Pulmonary artery endothelial cell (primary cell): ENCODE measurements around the gene TFG. TPM values are rescaled to one million over a fixed set of nuclear protein-coding genes. Genes with fewer than 3 reads are reported as not detected.

Experiments used
- DNase-seq: peaks from one replicate; pipeline ENCODE4 v3.0.0-alpha.2; 2011; ENCODE audit warnings: low read depth, low spot score
- total RNA-seq: library from RNA; depleted of rRNA; stranded (reverse); fragments of >200 nt; gene quantifications from 2 replicates; pipeline ENCODE4 v1.2.3, GENCODE V29; 2014

Gene TFG
- total RNA-seq, 1 donor from 2014 or later, result 66.8 TPM

GRCh38 chr3:100754563-100755334 is 45.5 kb downstream of the TFG start:
- DNase-seq, result no peak

- DNase-seq, result no peak
These were observed 47.1 kb downstream of the TFG start for GRCh38 chr3:100756441-100756840.

DNA sequence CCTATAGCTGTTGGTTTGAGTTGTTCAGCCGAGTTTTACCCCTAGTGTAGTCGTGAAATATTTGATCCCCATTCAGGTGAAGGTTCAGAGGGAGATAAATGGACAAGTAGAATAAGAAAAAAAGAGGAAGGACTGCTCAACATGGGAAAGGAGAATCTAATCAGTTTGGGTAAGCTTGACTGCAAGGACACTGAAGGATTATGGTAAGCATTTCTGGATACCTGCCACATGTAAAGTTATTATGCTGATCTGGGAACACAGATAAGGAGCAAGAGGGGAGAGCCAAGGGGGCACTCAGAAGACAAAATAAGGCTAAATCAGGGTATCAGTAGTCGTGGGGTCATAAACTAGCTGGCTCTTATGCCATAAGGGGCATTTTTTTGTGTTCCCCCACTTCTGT is 49.9 kb downstream of the TFG start:
- no peak for DNase-seq

DNA sequence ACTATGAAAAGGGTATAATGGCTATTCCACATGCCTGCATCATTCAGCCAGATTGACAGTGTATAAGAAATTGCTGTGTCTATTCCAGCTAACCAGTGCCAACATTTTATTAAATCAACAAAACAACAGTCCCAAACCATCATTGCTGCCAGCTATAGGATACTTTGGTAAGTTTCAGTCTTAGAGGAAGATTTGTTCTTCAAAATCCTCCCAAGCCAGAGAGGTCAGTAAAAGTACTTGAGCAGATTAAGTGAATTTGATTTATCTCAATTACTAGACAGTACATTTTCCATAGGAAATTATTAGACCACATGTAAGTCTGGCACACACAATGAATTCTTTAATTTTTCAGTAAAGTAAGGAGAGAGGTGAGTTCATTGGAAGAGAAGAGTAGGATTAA is 50.7 kb downstream of the TFG start:
- no peak for DNase-seq

- DNase-seq, result no peak
These were observed 51.1 kb downstream of the TFG start for GRCh38 chr3:100760377-100760776.

DNA sequence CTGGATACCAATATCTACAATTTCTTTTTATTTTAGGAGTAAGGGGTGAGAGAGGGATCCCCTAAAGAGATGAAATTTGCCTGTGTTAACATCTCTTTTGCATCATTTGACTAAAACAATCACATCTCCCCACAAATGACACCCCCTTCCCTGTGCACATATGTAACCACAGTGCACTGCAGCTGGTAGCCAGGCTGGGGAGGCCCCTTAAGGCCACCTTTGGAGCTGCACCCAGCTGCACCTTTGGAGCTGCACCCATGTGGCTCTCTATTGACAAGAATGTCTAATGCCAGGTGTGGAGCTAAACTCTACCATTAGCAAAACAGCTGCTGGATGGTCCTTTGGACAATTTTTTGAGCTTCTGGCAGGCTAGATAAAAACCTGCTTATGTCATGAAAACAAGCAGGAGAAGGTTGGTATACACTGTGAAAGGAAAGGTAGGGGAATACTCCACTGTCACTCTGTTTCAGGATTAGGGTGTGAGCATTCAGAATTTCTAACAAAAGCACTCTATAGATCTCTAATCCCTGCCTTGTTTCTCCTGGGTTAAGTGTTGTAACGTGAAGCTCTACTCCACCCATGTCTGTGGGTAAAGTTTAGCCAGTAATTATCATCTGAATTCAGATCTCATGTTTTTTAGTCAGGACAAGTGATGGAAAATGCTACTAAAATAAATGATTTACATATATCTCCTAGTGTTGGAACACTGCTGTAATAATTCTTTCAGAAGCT is 52.1 kb downstream of the TFG start:
- DNase-seq, result no peak

GRCh38 chr3:100761951-100762350 is 52.7 kb downstream of the TFG start:
- no peak for DNase-seq

- DNase-seq, result no peak
These were observed 56.2 kb downstream of the TFG start for GRCh38 chr3:100765437-100765975.

DNA sequence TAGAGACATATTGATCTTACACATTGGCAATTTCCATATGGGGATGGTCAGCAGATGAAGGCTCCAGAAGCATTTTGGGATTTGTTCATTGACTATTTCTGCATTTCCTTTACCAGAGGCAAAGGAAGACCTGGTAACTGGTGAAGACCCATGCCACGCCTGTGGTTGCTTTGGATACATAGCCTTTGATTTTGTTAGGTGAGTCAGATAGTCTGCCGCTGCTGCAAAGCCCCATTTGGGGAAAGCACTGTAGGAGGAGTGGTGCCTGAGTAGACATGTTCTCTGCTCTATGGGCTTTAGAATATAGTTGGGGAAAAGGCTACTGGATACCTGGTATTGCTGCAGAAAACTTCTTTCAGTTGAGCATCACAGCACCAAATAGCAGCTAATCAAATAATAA is 56.8 kb downstream of the TFG start:
- DNase-seq, result no peak

DNA sequence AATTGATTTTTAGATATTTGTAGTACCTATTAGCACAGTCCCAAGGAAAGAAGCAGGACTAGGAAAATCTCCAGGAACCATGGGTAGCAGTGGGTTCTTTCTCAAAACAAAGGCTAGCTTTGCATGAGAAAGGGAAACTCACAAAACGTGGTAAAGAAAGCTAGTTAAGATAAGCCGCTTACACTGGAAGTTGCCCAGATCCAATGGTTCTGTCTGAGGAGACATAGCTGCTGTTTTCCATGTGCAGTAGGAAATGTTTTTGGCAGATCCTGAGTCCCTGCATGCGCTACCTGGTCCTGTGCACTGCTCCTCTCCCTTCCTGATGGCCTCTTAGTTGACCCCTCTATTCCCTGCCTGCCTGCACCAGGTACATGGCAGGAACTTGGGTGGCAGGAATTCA is 60.4 kb downstream of the TFG start:
- no peak for DNase-seq

- DNase-seq, result no peak
These were observed 65.9 kb downstream of the TFG start for GRCh38 chr3:100775226-100775625.

- no peak for DNase-seq
These were observed 66.4 kb downstream of the TFG start for GRCh38 chr3:100775669-100776068.

DNA sequence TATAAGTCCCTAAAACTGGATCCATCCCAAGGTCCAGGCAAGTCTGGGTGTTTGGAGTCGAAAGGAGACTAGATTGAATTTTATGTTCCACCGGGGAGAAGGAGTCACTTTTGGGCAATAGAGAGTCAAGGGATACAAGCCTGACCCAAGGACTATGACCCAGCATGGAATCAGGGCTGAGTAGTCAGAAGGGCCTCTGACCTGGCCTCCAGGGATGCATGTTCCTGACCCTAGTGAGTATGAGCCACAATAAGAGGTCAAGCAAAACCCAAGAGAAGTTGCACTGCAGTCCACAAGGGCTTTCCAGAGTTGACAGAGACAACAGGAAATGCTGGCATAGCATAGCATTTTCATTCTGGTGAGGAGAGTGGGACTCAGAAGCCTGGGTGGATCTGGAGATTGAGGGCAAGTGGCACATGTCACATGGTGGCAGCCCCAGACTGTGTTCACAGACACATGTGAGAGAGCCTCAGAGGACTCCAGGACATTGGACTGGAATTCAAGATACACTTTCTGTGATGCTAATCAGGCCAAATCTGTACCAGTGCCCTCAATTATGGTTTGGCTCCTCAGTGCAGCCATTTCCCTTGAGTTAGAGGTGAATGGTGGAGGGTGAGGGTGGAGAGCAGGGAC is 66.9 kb downstream of the TFG start:
- no peak for DNase-seq

GRCh38 chr3:100776746-100777145 is 67.5 kb downstream of the TFG start:
- DNase-seq, result no peak

- no peak for DNase-seq
These were observed 68.0 kb downstream of the TFG start for GRCh38 chr3:100777271-100777670.

DNA sequence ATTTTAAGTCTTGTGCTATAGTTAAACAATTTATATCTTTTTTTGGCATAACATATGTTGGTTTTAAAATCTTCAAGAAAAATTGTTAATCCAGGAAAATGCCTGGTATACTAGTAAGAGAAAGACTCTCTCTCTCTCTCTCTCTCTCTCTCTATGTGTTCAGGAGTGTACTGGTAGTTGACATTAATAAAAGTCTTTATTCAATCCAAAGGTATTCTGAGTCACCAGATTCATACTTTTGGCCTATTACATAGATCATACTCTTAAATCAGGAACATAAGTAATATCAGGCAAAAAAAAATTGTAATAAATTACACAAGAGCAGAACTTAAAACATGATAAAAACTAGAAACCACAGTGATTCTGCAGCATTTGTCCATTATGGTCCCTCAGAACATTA is 70.2 kb downstream of the TFG start:
- no peak for DNase-seq

DNA sequence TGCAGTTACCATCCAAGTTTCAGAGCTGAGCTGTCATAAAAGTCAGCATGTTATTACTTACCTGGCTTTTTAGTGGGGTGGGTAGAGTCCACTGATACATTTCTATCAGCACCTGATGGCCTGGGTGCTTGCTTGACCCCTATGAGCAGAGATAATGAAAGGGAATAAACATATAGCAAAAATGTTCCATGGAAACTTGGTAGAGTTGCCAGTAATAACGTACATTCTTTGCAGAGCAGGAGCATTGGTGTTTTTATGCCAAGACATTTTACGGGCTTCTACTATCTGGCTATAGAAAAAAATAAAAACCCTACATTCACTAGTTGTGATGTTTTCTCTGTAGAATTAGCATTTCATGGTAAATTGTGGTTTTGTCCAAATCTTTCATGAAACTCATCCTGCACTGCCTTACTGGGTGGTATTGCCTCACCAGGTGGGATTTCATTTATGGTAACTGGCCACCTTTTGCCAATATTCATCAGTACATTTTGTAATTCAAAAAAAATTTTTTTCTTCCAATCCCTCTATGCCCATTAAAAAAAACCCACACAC is 70.9 kb downstream of the TFG start:
- DNase-seq, result no peak

GRCh38 chr3:100781301-100781700 is 72.0 kb downstream of the TFG start:
- peak; percentile 5 for DNase-seq

DNA sequence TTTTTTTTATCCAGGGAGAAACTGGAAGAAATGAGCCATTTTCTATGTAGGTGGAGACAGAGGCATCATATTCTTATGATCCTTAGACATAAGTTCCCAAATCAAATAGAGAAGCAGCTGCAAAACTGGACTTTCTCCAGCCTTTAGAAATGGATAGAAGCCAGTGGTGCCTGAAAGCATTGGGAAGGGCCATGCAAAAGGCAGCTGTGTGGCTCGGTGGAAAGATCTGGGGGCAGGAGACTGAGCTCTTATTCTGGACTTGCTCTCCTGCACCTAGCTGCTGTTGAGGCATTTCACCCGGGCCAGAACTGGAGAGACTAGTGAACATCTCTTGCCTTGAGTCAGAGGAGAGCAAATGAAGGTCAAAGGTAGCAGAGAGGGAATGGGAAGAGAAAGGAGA is 73.1 kb downstream of the TFG start:
- DNase-seq, result no peak

DNA sequence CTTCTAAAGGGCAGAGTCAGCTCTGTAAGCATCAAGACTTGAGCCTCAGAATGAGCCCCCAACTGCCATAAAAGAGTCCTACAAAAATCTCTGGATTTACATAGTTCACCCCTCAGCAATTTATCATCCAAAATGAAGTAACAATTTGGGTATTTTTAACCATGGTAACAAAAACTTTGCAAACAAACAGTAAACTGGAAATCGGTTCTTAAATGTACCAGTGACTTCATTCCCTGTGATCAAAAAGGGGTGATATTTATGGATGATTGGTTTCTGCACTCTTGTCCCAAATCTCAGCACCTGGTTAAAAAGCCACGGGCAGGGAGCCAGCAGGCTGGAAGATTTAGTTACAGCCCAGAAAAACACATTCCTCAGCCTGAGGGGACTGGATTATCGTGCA is 73.6 kb downstream of the TFG start:
- DNase-seq, result no peak

GRCh38 chr3:100783619-100784018 is 74.3 kb downstream of the TFG start:
- DNase-seq, result no peak

GRCh38 chr3:100789579-100789978 is 80.3 kb downstream of the TFG start:
- DNase-seq, result no peak
